HepG2 (cell line): Measurements from ENCODE around the gene SOX13. TPM values are rescaled to one million over a fixed set of nuclear protein-coding genes. Genes with fewer than 3 reads are reported as not detected.

Experiments
- AKAP8 ChIP-seq: sonication (generic); formaldehyde crosslinking; IDR thresholded peaks from 2 replicates; pipeline ENCODE4 v1.5.1; 2020; ENCODE audit warnings: mild to moderate bottlenecking, missing genetic modification reagents
- ETV5 ChIP-seq: IDR thresholded peaks from 2 replicates; pipeline ENCODE4 v1.6.1; 2018; ENCODE audit warnings: missing biosample characterization, missing genetic modification reagents, inconsistent platforms, borderline replicate concordance
- GTF3A ChIP-seq: sonication (generic); formaldehyde crosslinking; conservative IDR thresholded peaks from 2 replicates; pipeline ENCODE4 v1.4.0; 2020; ENCODE audit warnings: mild to moderate bottlenecking, missing genetic modification reagents
- MIXL1 ChIP-seq: IDR thresholded peaks from 2 replicates; pipeline ENCODE4 v1.6.1; 2016
- SATB2 ChIP-seq: sonication (generic); formaldehyde crosslinking; IDR thresholded peaks from 2 replicates; pipeline ENCODE4 v1.5.0; 2020; ENCODE audit warnings: missing genetic modification reagents
- TAF15 ChIP-seq: fragments of 200-400 bp; formaldehyde crosslinking; IDR thresholded peaks from one replicate; pipeline ENCODE4 v1.6.1; 2018; ENCODE audit warnings: mild to moderate bottlenecking, low read depth, low read length; ENCODE audit not compliant: poor library complexity, severe bottlenecking
- TP53 ChIP-seq: sonication (generic); formaldehyde crosslinking; conservative IDR thresholded peaks from 2 replicates; pipeline ENCODE4 v1.4.0; 2020; ENCODE audit warnings: missing genetic modification reagents
- ZNF142 ChIP-seq: sonication (generic); formaldehyde crosslinking; IDR thresholded peaks from 2 replicates; pipeline ENCODE4 v1.4.0; 2020; ENCODE audit warnings: missing genetic modification reagents
- ZNF318 ChIP-seq: sonication (generic); formaldehyde crosslinking; IDR thresholded peaks from 2 replicates; pipeline ENCODE4 v1.4.0; 2020; ENCODE audit warnings: mild to moderate bottlenecking, missing genetic modification reagents
- ZNF331 ChIP-seq: sonication (generic); formaldehyde crosslinking; IDR thresholded peaks from 2 replicates; pipeline ENCODE4 v1.4.0; 2020; ENCODE audit warnings: missing genetic modification reagents
- ZNF34 ChIP-seq: sonication (generic); formaldehyde crosslinking; IDR thresholded peaks from 2 replicates; pipeline ENCODE4 v1.4.0; 2020; ENCODE audit warnings: mild to moderate bottlenecking, missing genetic modification reagents, borderline replicate concordance
- ZNF557 ChIP-seq: sonication (generic); formaldehyde crosslinking; IDR thresholded peaks from 2 replicates; pipeline ENCODE4 v1.4.0; 2020; ENCODE audit warnings: missing genetic modification reagents
- ZNF614 ChIP-seq: IDR thresholded peaks from 2 replicates; pipeline ENCODE4 v1.6.1; 2018; ENCODE audit warnings: missing biosample characterization, missing genetic modification reagents, inconsistent platforms, borderline replicate concordance
- ZNF652 ChIP-seq: IDR thresholded peaks from 2 replicates; pipeline ENCODE4 v1.6.1; 2016; ENCODE audit warnings: low read depth, borderline replicate concordance
- ZNF790 ChIP-seq: sonication (generic); formaldehyde crosslinking; IDR thresholded peaks from 2 replicates; pipeline ENCODE4 v1.8.0; 2022; ENCODE audit warnings: missing genetic modification reagents, mild to moderate bottlenecking, borderline replicate concordance
- polyA plus RNA-seq, 8 experiments: library from polyadenylated mRNA; depleted of rRNA in 3 of 8; stranded (reverse) in 7 of 8; unstranded in 1 of 8; fragments of >200 nt; fragmentation: Illumina TruSeq in 4 of 8; extraction: Trizol in 4 of 8; gene quantifications; 2 replicates each; pipeline versions ENCODE4 v1.2.1 to v1.2.3, GENCODE V29; 2011 to 2016; ENCODE audit warnings: low read depth in 4 of 8, missing spikeins in 1 of 8, mixed read lengths in 1 of 8; ENCODE audit not compliant: insufficient read depth in 1 of 8
- total RNA-seq, 5 experiments: library from RNA; depleted of rRNA; stranded (reverse); fragments of >200 nt; fragmentation: Illumina TruSeq; extraction: Trizol; gene quantifications; 2 replicates each; pipeline ENCODE4 v1.2.3, GENCODE V29; 2016; ENCODE audit warnings: low read depth in 1 of 5

The SOX13 gene
- total and polyA plus RNA-seq, 2 of the 13 experiments (the other 11 are each of a cell fraction or from before 2014, with no cell fraction given) = 13.3 to 15.8 TPM

GRCh38 chr1:204072931-204073836, at the start of gene SOX13 (continued):
- TF ChIP-seq ZNF142 (CRISPR knock-in tag) (0 out of 2 replicates have a peak, but pooled peaks have one; percentile 29), ZNF331 (CRISPR knock-in tag) (peak; percentile 72), GTF3A (CRISPR knock-in tag) (0 out of 2 replicates have a peak, but pooled peaks have one; percentile 63), ZNF34 (no peak), SATB2 (CRISPR knock-in tag) (no peak), TAF15 (no peak), MIXL1 (CRISPR knock-in tag) (peak; percentile 62), ZNF318 (CRISPR knock-in tag) (no peak; the same call in 1 of the 2 replicates), ZNF557 (CRISPR knock-in tag) (0 out of 2 replicates have a peak, but pooled peaks have one; percentile 70), TP53 (CRISPR knock-in tag) (no peak), AKAP8 (CRISPR knock-in tag) (no peak; the same call in 1 of the 2 replicates), ZNF790 (no peak), ZNF652 (peak; percentile 40; the same call in 1 of the 2 replicates), ZNF614 (CRISPR knock-in tag) (0 out of 2 replicates have a peak, but pooled peaks have one; percentile 25), ETV5 (CRISPR knock-in tag) (peak; percentile 50; the same call in 1 of the 2 replicates)
